IPS-NIHi7 (cell line): ENCODE measurements around the gene C19orf33.
"Not testable (repeated sequence)": the region's sequence is repeated elsewhere in the genome, so short reads cannot be mapped to it uniquely, and the experiment has no call there.

Experiments used
- DNase-seq: peaks from one replicate; pipeline ENCODE4 v3.0.0; 2012; ENCODE audit warnings: mixed read lengths; ENCODE audit errors: extremely low spot score

Gene C19orf33

DNA sequence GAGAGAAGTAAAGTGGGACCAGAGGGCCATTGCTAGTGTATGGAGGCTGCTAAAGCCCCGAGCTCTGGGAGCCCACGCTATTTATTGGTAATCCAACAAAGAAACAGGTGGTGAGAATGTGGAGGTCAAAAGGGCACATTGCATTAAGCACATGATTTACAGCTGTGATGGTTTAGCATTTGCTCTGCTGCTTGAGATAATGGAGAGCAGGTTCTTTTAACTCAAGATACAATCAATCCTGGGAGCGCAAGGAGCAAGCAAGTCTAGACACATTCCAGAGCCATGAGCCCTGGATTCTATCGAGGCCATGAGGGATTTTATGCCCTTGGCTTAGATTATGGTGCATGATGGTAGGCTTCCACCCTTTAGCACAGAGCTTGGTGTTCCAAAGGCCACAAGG lies 35.0 kb downstream of the C19orf33 start:
- not testable (repeated sequence) for DNase-seq

DNA sequence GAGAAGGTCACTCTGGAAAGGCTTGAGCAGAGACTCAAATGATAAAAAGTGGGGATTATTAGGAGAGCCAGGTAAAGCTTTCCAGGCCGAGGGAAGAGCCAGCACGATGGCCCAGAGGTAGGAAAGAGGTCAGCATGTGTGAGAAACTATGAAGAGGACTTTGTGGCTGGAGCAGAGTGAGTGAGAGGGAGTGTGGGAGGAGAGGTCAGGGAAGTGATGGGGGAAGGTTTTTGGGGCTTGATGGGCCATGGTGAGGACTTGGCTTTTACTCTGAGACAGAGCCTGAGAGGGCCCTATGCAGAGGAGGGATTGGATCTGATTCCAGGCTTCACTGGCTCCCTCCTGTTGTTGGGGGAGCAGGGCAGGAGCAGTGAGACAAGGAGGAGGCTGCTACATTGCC lies 36.9 kb downstream of the C19orf33 start:
- no peak for DNase-seq

DNA sequence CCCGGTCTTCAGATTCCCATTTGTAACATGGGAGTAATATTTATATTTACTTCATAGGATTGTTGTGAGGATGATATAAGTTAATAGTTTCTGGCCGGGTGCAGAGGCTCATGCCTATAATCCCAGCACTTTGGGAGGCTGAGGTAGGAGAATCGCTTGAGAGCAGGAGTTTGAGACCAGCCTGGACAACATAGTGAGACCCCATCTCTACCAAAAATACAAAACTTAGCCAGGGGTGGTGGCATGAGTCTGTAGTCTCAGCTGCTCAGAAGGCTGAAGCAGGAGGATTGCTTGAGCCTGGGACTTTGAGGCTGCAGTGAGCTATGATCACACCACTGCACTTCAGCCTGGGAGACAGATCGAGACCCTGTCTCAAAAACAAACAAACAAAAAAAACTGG lies 42.8 kb downstream of the C19orf33 start:
- DNase-seq, result no peak

DNA sequence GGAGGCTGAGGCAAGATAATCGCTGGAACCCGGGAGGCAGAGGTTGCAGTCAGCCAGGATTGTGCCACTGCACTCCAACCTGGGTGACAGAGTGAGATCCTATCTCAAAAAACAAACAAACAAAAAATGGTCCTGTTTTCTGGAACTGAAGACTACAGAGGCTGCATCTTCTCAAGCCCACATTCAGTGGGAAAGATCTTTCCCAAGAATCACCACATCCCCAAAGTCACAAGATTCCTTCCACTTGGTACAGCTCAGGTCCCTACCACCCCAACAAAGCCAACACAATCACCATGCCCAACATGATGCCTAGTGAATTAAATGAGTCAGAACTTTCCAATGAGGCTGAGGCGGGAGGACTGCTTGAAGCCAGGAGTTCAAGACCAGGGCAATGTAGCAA lies 46.8 kb downstream of the C19orf33 start:
- DNase-seq, result no peak

DNA sequence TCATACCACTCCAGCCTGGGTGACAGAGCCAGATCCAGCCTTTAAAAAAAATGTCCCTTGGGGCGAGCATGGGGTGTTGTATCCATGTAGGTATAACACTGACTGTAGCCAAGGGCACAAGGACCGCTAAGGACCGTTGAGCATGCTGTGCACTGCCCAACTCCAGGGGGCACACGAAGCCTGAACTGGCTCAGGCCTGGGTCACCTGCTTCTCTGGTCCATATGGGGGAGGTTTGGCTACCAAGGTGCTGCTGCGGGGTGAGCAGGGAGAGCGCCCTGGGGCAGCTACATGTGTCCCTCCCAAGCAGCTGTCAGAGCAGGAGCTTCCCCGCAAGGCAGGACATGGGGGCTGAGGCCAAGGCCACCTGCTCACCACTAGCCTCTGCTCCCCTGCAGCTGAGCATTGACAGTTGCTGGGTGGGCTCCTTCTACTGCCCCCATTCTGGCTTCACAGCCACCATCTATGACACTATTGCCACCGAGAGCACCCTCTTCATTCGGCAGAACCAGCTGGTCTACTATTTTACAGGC lies 47.9 kb downstream of the C19orf33 start:
- no peak for DNase-seq

DNA sequence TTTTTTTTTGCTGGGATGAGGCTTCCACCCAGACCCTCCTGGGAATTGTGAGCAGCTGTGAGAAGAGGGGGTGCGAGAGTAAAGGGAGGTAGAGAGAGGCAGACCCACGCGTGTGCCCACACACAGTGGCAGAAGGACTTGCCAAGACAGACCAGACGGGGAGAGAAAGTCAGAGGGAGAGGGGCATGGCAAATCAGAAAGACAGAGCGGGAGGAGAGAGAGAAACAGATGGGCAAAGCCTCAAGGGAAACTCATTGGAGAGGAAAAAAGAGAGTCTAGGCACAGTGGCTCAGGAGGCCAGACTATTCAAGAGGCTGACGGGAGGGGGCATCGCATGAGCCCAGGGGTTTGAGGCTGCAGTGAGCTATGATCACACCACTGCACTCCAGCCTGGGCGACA lies 48.6 kb downstream of the C19orf33 start:
- DNase-seq, result no peak
